Measurements from ENCODE around the gene BORCS6. TPM values are rescaled to one million over a fixed set of nuclear protein-coding genes. Genes with fewer than 3 reads are reported as not detected.

BORCS6 gene
- total and polyA plus RNA-seq, 2 of the 13 experiments (the other 11 are each of a cell fraction or from before 2014, with no cell fraction given) = 2.0 to 5.1 TPM

GRCh38 chr17:8223356-8224126 is 33.6 kb upstream of the BORCS6 start (continued):
- TF ChIP-seq, protein P1, sequence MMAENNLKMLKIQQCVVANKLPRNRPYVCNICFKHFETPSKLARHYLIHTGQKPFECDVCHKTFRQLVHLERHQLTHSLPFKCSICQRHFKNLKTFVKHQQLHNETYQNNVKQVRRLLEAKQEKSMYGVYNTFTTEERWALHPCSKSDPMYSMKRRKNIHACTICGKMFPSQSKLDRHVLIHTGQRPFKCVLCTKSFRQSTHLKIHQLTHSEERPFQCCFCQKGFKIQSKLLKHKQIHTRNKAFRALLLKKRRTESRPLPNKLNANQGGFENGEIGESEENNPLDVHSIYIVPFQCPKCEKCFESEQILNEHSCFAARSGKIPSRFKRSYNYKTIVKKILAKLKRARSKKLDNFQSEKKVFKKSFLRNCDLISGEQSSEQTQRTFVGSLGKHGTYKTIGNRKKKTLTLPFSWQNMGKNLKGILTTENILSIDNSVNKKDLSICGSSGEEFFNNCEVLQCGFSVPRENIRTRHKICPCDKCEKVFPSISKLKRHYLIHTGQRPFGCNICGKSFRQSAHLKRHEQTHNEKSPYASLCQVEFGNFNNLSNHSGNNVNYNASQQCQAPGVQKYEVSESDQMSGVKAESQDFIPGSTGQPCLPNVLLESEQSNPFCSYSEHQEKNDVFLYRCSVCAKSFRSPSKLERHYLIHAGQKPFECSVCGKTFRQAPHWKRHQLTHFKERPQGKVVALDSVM (CRISPR knock-in tag; IDR thresholded peaks at IDR 0.05) = peak; percentile 49
- TF ChIP-seq, protein P2, sequence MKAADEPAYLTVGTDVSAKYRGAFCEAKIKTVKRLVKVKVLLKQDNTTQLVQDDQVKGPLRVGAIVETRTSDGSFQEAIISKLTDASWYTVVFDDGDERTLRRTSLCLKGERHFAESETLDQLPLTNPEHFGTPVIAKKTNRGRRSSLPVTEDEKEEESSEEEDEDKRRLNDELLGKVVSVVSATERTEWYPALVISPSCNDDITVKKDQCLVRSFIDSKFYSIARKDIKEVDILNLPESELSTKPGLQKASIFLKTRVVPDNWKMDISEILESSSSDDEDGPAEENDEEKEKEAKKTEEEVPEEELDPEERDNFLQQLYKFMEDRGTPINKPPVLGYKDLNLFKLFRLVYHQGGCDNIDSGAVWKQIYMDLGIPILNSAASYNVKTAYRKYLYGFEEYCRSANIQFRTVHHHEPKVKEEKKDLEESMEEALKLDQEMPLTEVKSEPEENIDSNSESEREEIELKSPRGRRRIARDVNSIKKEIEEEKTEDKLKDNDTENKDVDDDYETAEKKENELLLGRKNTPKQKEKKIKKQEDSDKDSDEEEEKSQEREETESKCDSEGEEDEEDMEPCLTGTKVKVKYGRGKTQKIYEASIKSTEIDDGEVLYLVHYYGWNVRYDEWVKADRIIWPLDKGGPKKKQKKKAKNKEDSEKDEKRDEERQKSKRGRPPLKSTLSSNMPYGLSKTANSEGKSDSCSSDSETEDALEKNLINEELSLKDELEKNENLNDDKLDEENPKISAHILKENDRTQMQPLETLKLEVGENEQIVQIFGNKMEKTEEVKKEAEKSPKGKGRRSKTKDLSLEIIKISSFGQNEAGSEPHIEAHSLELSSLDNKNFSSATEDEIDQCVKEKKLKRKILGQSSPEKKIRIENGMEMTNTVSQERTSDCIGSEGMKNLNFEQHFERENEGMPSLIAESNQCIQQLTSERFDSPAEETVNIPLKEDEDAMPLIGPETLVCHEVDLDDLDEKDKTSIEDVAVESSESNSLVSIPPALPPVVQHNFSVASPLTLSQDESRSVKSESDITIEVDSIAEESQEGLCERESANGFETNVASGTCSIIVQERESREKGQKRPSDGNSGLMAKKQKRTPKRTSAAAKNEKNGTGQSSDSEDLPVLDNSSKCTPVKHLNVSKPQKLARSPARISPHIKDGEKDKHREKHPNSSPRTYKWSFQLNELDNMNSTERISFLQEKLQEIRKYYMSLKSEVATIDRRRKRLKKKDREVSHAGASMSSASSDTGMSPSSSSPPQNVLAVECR (CRISPR knock-in tag; IDR thresholded peaks at IDR 0.05; ENCODE audit: borderline replicate concordance) = peak; percentile 58
- TF ChIP-seq KAT2B (IDR thresholded peaks at IDR 0.05; ENCODE audit: borderline replicate concordance, low read depth, low read length) (no peak), NFATC3 (CRISPR knock-in tag; IDR thresholded peaks at IDR 0.05) (no peak), MYPOP (CRISPR knock-in tag; IDR thresholded peaks at IDR 0.05) (peak; percentile 44; the same call in 1 of the 2 replicates), AGO2 (optimal IDR thresholded peaks at IDR 0.05; ENCODE audit: low read depth, low read length) (peak; percentile 71), THAP11 (CRISPR knock-in tag; IDR thresholded peaks at IDR 0.05) (0 out of 2 replicates have a peak, but pooled peaks have one; percentile 1), WIZ (CRISPR knock-in tag; IDR thresholded peaks at IDR 0.05) (no peak), ZNF740 (CRISPR knock-in tag; IDR thresholded peaks at IDR 0.05) (no peak), ZBTB7A (CRISPR knock-in tag; IDR thresholded peaks at IDR 0.05) (no peak; the same call in none of the 2 replicates), FOSL1 (CRISPR knock-in tag; IDR thresholded peaks at IDR 0.05; ENCODE audit: borderline replicate concordance) (no peak), ARID2 (CRISPR knock-in tag; IDR thresholded peaks at IDR 0.05; ENCODE audit: borderline replicate concordance) (0 out of 2 replicates have a peak, but pooled peaks have one; percentile 76), ZNF263 (CRISPR knock-in tag; IDR thresholded peaks at IDR 0.05) (peak; percentile 76), TAF15 (IDR thresholded peaks at IDR 0.05; ENCODE audit: low read depth, low read length, poor library complexity, severe bottlenecking) (no peak), GPN1 (CRISPR knock-in tag; IDR thresholded peaks at IDR 0.05; ENCODE audit: borderline replicate concordance) (no peak), ZNF232 (CRISPR knock-in tag; IDR thresholded peaks at IDR 0.05; ENCODE audit: borderline replicate concordance) (no peak), ZBTB2 (CRISPR knock-in tag; IDR thresholded peaks at IDR 0.05; ENCODE audit: low read depth) (0 out of 2 replicates have a peak, but pooled peaks have one; percentile 15), SSRP1 (CRISPR knock-in tag; IDR thresholded peaks at IDR 0.05) (peak; percentile 48; the same call in 1 of the 2 replicates), ZNF776 (CRISPR knock-in tag; IDR thresholded peaks at IDR 0.05) (no peak; the same call in 1 of the 2 replicates), RFX3 (CRISPR knock-in tag; IDR thresholded peaks at IDR 0.05) (no peak), CBX1 (IDR thresholded peaks at IDR 0.05; ENCODE audit: low read depth) (peak; percentile 33)

All from HepG2 (cell line).